HG03103 (cell line): ENCODE measurements around the gene OR7G2.
"Not testable (repeated sequence)": the region's sequence is repeated elsewhere in the genome, so short reads cannot be mapped to it uniquely, and the experiment has no call there.

ENCODE experiments used
- ATAC-seq: cut with Tn5 transposase; IDR thresholded peaks from one replicate; pipeline ENCODE4 v1.9.1; 2021; ENCODE audit warnings: low read depth; ENCODE audit not compliant: unreplicated experiment

Gene OR7G2

DNA sequence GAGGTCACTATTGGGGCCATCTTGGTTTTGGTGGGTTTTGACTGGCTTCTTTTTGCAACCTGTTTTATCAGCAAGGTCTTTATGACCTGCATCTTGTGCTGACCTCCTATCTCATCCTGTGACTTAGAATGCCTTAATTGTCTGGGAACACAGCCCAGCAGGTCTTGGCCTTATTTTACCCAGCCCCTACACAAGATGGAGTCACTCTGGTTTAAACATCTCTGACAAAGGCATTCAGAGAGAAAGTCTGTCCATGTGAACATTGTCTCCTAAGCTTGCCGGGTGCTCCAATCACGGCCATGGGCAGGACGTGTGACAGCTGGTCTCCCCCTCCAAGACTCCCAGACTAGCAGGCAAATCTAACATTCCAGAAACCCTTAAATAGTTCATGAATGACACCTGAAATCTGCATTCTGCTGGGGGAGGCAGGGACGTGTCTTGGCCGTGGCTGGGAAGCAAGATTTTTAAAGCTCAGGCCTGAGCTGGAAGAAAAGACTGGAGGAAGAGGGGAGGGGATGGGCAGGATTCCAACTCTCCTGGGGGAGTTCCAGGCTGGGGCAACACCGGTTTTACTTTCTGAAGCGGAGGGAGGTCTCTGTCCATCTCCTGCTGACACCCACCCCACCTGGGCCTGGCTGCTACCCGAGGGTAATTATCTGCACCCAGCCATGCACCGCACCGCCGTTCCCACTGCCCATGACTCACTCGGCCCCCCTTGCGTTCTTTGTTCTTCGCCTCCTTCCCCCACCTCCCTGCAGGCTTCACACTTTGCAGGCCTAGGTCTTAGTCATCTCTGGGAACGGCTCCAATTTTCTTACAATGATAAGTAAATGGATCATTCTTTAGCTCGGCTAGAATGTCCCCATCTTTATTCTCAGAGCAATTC, 32.0 kb downstream of the OR7G2 start:
- no peak for ATAC-seq

DNA sequence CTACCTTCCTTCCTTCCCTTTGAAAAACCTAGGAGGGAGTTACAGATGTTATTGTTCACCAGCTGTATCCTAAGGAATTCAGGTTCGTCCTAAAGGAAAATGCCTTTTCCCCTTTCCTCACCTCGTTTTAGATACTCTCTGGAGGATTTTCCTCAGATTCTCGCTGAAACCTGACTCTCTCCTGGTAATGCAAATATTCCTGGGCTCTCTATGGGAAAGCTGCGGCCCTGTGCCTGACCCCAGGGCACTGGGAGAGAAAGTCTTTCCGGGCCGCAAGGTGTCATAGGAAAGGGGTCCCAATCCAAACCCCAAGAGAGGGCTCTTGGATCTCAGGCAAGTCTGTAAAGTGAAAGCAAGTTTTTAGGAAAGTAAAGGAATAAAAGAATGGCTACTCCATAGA, 33.5 kb downstream of the OR7G2 start:
- ATAC-seq, result no peak

DNA sequence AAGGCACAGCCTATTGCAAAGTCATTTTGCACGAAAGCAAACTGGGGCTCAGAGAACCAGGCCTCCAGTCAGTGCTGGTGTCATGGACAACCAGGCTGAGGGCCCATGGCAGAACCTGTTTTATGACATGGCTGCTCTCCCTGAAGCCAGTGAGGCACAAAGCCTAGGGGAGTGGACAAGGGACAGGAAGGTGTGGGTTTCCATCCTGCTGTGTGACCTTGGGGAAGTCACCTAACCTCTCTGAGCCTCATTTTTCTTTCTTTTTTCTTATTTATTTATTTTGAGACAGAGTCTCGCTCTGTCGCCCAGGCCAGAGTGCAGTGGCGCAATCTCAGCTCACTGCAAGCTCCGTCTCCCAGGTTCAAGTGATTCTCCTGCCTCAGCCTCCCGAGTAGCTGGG, 35.6 kb downstream of the OR7G2 start:
- ATAC-seq, result not testable (repeated sequence)

DNA sequence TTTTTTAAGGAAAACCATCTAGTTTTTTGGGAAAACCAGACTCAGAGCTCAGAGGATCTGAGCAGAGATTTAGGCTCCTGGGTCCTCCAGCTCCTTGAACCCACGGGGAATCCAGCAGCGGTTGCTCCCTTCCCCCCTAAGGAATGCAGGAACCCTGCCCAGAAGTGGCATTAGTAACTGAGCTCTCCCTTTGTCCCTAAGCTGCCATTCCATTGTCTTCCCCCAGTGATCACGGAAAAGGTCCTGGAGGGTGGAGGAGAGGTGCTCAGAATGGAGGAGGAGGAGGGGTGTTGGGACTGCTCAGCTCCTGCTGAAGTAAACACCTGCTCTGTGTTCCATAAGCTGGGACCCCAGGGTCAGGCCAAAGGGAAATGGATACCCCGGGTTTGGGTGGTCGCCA, 37.2 kb downstream of the OR7G2 start:
- ATAC-seq, result no peak

DNA sequence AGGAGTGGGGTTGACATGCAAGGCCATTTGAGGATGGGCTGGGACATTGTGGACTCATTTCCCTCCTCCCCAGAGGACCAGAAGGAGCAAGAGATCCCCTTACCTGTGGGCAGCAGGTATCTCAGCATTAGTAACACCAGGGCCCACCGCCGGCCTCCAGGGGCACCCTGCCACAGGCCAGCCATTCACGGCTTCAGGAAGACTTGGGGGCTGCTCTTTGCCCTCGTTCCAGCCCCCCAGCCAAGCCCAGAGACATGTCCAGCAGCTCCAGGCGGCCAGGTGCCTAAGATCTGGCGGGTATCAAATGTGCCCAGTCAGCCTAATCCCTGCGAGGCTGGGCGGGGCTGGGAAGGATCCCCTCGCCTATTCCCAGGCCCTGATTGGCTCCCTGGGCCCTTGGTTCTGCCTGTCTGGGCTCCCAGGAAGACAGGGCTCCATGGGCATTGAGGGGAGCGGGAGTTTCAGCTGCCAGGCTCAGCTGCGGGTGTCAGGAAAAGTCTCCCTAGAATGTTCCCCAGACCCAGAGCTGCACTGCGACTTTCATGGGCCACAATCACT, 41.7 kb downstream of the OR7G2 start:
- no peak for ATAC-seq

DNA sequence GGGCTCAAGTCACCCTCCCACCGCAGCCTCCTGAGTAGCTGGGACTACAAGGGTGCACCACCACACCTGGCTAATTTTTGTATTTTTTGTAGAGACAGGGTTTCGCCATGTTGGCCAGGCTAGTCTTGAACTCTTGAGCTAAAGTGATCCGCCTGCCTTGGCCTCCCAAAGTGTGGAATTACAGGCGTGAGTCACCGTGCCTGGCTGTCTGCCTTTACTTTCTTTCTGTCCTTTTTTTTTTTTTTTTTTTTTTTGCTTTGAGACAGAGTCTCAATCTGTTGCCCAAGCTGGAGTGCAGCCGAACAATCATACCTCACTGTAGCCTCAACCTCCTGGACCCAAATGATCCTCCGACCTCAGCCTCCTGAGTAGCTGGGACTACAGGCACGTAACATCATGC, 45.4 kb downstream of the OR7G2 start:
- no peak for ATAC-seq

DNA sequence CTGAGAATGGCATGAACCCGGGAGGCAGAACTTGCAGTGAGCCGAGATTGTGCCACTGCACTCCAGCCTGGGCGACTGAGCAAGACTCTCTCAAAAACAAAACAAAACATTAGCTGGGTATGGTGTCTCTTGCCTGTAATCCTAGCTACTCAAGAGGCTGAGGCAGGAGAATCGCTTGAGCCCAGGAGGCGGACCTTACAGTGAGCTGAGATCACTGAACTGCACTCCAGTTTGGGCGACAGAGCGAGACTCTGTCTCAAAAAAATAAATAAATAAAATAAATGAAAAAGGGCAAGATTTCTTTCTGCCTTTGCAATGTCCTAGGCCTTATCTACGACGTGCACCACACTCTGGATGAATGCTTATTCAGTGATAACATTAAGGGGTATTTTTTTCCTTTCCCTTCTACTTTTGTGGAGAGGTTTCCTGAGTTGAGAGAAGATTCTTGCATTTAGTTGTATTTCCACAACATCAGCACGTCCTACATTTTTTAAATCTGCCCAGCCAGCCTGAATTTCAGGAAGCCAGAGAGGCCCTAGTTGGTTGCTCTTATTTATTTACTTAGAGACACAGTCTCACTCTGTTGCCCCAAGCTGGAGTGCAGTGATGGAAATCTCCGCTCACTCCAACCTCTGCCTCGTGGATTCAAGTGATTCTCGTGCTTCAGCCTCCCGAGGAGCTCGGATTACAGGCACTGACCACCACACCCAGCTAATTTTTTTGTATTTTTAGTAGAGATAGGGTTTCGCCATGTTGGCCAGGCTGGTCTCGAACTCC, 46.5 kb downstream of the OR7G2 start:
- ATAC-seq, result no peak

DNA sequence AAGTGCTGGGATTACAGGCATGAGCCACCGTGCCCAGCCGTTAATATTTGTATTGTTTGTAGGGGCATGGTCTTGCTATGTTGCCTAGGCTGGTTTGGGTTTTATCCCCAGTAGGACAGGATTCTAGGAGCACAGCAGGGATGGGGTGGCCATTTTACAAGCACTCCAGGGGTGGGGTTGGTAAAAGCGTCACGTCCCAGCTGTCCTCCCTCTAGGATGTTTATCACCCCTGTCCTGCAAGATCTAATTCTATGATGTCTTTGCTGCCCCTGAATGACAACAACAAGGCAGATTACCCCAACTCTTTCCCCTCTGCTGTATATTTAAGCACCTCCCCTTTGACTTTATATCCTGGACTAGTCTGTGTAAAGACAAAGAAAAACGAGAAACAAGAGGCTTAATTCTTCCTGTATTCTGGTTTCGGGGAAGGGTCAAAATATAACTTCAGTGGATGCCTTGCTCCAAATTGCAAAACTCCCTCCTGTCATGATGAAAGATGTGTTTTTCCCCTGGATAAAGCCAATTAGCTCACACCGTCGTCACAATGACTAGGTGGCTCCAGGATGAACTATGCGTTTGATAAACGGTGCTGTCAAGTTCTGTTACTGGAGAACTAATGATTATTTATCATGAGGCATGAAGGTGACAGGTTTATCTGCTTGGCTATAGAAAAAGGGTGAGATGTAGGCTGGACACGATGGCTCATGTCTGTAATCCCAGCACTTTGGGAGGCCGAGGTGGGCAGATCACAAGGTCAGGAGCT, 48.2 kb downstream of the OR7G2 start:
- ATAC-seq, result no peak

DNA sequence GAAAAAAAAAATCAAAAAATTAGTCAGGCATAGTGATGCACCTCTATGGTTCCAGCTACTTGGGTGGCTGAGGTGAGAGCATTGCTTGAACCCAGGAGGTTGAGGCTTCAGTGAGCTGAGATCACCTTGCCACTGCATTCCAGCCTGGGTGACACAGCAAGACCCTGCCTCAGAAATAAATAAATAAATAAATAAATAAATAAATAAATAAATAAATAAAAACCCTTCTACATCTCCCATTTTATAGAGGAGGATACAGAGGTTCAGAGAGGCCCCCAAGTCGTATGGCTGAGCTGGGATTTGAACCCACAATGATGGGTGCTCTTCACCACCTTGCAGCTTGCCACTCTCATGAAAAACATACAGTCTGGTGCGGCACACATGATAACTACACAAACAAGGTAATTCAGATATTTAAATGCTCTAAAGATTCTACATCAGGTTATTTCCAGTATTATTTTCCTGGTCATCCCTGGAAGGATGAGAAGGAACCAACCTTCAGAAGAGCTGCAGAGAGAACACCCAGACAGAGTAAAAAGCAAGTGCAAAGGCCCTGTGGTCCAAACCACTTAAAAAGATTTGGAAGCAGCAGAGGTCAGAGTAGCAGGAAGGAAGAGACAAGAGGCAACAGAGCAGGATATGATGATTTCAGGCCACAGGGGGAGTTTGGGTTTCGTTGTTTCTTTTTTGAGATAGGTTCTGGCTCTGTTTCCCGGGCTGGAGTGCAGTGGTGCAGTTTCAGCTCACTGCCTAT, 49.6 kb downstream of the OR7G2 start:
- ATAC-seq, result no peak

DNA sequence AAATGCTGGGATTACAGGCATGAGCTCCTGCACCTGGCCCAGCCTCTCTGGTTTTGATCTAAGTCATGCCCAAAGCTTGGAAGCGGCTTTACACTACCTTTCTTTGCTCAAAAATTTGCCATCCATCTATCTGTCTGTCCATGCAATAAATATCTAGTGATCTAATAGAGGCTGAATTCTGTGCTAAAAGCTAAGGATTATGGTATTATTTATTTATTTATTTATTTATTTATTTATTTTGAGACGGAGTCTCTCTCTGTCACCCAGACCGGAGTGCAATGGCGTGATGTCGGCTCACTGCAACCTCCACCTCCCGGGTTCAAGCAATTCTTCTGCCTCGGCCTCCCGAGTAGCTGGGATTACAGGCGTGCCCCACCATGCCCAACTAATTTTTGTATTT, 51.1 kb downstream of the OR7G2 start:
- not testable (repeated sequence) for ATAC-seq

DNA sequence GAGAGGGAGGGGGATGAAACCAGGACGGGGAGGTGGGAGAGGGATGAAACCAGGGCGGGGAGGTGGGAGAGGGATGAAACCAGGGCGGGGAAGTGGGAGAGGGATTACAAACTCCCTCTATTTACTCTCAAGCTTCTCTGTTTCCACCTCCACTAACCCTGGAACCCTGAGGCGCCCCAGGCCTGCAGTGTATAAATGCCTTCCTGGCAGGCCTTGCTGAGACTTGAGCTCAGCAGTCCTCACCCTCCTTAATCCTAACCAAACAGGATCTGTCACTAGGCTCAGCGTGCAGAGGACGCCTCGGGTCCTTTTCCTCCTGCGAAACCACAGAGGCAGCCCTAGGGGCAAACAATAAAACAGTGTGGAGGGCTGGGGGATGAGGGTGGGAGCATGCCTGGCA, 52.5 kb downstream of the OR7G2 start:
- no peak for ATAC-seq

DNA sequence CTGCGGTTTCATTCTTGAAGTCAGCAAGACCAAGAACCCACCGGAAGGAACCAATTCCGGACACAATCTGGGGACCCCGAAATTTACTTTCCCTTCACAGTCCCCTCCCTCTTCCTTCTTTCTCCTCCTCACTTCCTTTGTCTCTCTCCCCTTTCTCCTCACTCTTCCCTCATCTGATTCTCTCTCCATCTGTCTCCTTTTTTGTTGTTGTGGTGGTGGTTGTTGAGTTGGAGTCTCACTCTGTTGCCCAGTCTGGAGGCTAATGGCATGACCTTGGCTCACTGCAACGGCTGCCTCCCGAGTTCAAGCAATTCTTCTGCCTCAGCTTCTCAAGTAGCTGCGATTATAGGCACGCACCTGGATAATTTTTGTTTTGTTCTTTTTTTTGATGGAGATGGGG, 53.1 kb downstream of the OR7G2 start:
- no peak for ATAC-seq

DNA sequence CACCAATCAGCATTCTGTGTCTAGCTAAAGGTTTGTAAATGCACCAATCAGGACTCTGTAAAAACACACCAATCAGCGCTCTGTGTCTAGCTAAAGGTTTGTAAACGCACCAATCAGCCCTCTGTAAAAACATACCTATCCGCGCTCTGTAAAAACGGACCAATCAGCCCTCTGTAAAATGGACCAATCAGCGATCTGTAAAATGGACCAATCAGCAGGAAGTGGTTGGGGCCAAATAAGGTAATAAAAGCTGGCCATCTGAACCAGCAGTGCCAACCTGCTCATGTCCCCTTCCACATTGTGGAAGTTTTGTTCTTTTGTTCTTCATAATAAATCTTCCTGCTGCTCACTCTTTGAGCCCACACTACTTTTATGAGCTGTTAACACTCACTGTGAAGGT, 53.6 kb downstream of the OR7G2 start:
- ATAC-seq, result not testable (repeated sequence)

DNA sequence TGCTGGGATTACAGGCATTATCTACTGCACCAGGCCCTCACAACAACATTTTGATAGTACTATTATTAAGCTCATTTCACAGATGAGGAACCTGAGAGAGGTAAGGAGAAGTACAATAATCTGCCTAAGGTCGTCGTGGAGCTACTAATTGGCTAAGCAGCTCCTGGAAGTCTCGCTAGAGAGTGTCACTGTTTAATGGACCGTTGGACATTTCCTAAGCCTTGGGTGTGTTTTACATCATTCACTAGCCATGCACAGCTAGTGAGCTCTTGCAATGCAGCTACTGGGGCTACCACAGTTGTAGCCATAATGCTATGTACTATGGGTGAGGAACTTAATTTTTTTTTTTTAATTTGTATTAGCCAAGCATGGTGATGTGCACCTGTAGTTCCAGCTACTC, 54.4 kb downstream of the OR7G2 start:
- ATAC-seq, result no peak
